C4-2B (cell line): ENCODE results near the gene RACGAP1.
A peak's percentile ranks its signal among the peaks of the same experiment; 100 is the strongest.

Experiments
- H3K27ac ChIP-seq: fragments of 450-650 bp; 2 replicates; pipeline ENCODE4 v1.5.1; 2017
- ZFX ChIP-seq: fragments of 450-650 bp; IDR thresholded peaks from 2 replicates; pipeline ENCODE4 v1.6.1; 2017
- TF ChIP-seq, protein P1 (sequence below): fragments of 450-650 bp; conservative IDR thresholded peaks from 2 replicates; pipeline ENCODE4 v1.5.1; 2017; ENCODE audit warnings: mild to moderate bottlenecking

The RACGAP1 gene

DNA sequence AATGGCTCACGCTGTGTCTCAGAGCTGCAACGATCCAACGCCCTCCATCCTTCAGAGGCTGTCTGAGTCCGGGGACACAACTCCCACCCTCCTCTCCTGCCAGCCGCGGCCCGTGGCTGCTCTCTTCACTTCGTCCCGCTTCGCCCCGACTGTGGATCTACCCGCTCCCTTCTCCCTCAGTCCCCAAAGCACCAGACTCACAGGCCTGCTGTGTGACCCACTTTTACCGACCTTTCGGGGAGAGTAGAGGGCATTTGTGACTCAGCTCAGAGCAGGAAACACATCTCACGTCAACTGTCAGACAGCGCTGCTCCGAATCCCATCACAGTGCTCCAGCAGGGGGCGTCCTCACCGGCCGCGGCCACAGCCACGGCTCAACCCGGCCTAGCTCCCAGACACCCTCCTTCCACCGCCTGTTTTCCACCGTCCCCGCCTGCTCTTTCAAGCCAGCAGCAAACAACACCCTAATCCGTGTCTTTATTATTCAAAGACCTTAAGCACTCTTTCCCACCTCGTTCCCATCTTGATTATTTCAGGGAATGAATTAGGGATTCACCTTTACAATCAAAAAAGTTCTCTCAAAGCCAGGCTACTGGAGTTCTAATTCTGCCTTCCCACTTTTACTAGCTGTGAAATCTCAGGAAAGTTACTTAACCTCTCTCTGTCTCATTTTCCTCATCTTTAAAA lies 79.8 kb downstream of the RACGAP1 start:
- no peak for TF ChIP-seq ZFX
- TF ChIP-seq, protein P1, sequence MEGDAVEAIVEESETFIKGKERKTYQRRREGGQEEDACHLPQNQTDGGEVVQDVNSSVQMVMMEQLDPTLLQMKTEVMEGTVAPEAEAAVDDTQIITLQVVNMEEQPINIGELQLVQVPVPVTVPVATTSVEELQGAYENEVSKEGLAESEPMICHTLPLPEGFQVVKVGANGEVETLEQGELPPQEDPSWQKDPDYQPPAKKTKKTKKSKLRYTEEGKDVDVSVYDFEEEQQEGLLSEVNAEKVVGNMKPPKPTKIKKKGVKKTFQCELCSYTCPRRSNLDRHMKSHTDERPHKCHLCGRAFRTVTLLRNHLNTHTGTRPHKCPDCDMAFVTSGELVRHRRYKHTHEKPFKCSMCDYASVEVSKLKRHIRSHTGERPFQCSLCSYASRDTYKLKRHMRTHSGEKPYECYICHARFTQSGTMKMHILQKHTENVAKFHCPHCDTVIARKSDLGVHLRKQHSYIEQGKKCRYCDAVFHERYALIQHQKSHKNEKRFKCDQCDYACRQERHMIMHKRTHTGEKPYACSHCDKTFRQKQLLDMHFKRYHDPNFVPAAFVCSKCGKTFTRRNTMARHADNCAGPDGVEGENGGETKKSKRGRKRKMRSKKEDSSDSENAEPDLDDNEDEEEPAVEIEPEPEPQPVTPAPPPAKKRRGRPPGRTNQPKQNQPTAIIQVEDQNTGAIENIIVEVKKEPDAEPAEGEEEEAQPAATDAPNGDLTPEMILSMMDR = peak; percentile 99
- H3K27ac ChIP-seq = no peak overlapping the region

- H3K27ac ChIP-seq = no peak overlapping the region
- TF ChIP-seq, protein P1 = no peak
- TF ChIP-seq ZFX = no peak
These were observed 80.6 kb downstream of the RACGAP1 start for GRCh38 chr12:49944718-49945117.

- no peak overlapping the region for H3K27ac ChIP-seq
- TF ChIP-seq, protein P1 = no peak
- TF ChIP-seq ZFX = no peak
These were observed 81.2 kb downstream of the RACGAP1 start for GRCh38 chr12:49944046-49944445.

DNA sequence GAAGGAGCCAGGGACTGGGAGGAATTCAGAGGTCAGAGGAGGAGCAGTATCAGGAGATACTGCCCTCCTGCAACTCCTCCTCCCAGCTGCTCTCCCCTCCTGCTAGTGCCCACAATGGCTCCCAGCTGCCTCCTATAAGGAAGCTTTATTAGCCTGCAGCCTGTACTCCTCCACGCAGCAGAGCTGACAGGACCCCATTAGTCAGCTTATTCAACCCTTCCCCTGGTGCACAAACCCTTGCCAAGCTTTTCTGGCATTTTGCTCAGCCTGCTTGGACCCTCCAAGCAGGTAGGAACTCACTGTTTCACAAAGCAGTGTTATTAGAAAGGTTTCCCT lies 81.7 kb downstream of the RACGAP1 start:
- no peak for TF ChIP-seq ZFX
- TF ChIP-seq, protein P1 = no peak

DNA sequence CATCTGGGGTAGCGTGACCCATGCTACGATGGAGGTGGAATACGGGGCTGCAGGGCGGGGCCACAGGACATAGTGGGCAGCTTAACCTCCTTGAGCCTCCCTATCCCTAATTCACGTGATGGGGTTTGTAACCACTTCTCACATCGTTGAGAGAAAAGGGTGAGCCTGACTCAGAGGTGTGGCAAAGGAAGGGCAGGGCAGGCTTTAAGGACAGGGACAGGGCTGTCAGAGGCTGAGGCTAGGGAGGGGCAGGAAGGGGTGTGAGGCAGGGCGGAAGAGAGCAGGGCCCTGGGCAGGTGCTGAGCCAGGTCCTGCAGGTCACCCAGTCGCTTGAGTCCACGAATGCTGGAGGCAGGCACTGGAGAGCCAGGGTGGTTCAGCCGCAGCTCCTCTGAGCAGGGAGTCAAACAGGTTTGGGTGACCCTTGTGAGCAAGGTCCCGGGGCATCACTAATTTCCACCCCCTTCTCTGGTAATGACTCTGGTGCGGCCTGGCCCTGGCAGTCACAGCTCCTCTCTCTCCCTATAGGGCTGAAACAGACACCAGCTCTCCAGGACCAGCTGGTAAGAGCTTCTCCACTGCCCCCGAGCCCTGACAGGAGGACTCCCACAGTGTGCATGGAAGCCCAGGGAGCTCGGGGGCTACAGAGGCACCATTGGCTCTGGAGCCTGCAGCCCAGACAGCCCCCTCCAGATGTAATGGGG lies 82.2 kb downstream of the RACGAP1 start:
- H3K27ac ChIP-seq = no peak overlapping the region; the same call in 1 of the 2 replicates
- TF ChIP-seq ZFX = no peak
- TF ChIP-seq, protein P1 = no peak

More for the DNA sequence above, 81.7 kb downstream of the RACGAP1 start:
- no peak overlapping the region; the same call in 1 of the 2 replicates for H3K27ac ChIP-seq

GRCh38 chr12:49942512-49942893 lies 82.8 kb downstream of the RACGAP1 start:
- H3K27ac ChIP-seq = no peak overlapping the region
- TF ChIP-seq, protein P1 = no peak
- no peak for TF ChIP-seq ZFX
